Measurements from ENCODE around the gene PAWR. TPM values are rescaled to one million over a fixed set of nuclear protein-coding genes. Genes with fewer than 3 reads are reported as not detected.
A peak's percentile ranks its signal among the peaks of the same experiment; 100 is the strongest.

The PAWR gene
- total RNA-seq, 1 experiment from 2014 or later: 176 TPM

DNA sequence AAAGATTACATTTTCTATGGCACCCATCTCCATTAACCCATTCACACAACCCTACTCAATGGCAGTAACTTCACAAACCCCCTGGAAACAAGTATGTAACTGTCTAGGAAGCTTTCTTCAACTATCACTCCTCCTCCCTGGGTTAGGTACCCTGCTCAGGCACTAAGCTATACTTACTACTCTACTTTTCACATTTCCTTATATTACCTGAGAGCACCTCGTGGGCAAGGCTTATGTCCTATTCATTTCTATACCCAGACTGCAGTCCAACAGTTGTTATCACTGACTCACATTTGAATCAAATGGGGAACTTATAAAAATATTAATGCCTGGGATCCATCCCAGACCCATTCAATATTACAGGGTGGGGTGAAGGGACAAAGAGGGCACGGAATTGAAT lies 4.6 kb downstream of the PAWR start:
- no peaks in the 10 kb centered on the region for H3K27me3 ChIP-seq (ENCODE audit: insufficient read depth, low read length)
- Mint-ChIP-seq H3K4me1 (peaks cover 51 to 55% of the 10 kb centered on the region in 2 experiments), H3K36me3 (ENCODE audit: insufficient read depth in 1 of 3, low read depth in 3 of 3) (peaks cover 19 to 24% (median 22%) of the 10 kb centered on the region in 3 experiments), H3K27ac (peak overlapping the region in 1 of 3 experiments; percentile 30; a peak in 1 of 7 replicates), H3K27me3 (ENCODE audit: low read depth) (no peaks in the 10 kb centered on the region), H3K4me3 (peak overlapping the region; percentile 83 to 97), H3K9me3 (no peaks in the 10 kb centered on the region; a peak in 1 of 5 replicates)
- H3K79me2 ChIP-seq (ENCODE audit: insufficient read depth, low read length): peaks cover 61% of the 10 kb centered on the region
- H3K23me2 ChIP-seq (ENCODE audit: insufficient read length, low read depth, low read length, poor library complexity, severe bottlenecking): peaks cover 10% of the 10 kb centered on the region
- no peak overlapping the region for H3K56ac ChIP-seq (ENCODE audit: insufficient read length, low read depth, low read length)
- no peak for DNase-seq
- no peak overlapping the region for H2AFZ ChIP-seq (ENCODE audit: low read length)
- H4K91ac ChIP-seq (ENCODE audit: insufficient read length, low read depth, low read length): no peak overlapping the region
- H3K14ac ChIP-seq (ENCODE audit: insufficient read depth, low read length): no peak overlapping the region
- no CpG with 5 or more reads among the region's 2 CpGs for WGBS (ENCODE audit: extremely low coverage, insufficient read length, low lambda C conversion rate)
- no peaks in the 10 kb centered on the region for H3K9me3 ChIP-seq (ENCODE audit: control insufficient read depth, low read depth, low read length)
- no peak overlapping the region for H3K4ac ChIP-seq (ENCODE audit: low read depth, low read length)
- no peaks in the 10 kb centered on the region for H4K20me1 ChIP-seq (ENCODE audit: control insufficient read depth, insufficient read depth, insufficient read length)
- H2BK120ac ChIP-seq (ENCODE audit: low read depth, low read length, poor library complexity, severe bottlenecking): no peak overlapping the region
- TF ChIP-seq, protein P1, sequence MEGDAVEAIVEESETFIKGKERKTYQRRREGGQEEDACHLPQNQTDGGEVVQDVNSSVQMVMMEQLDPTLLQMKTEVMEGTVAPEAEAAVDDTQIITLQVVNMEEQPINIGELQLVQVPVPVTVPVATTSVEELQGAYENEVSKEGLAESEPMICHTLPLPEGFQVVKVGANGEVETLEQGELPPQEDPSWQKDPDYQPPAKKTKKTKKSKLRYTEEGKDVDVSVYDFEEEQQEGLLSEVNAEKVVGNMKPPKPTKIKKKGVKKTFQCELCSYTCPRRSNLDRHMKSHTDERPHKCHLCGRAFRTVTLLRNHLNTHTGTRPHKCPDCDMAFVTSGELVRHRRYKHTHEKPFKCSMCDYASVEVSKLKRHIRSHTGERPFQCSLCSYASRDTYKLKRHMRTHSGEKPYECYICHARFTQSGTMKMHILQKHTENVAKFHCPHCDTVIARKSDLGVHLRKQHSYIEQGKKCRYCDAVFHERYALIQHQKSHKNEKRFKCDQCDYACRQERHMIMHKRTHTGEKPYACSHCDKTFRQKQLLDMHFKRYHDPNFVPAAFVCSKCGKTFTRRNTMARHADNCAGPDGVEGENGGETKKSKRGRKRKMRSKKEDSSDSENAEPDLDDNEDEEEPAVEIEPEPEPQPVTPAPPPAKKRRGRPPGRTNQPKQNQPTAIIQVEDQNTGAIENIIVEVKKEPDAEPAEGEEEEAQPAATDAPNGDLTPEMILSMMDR (conservative IDR thresholded peaks at IDR 0.05): no peak
- no peak overlapping the region for H2BK20ac ChIP-seq (ENCODE audit: low read depth, low read length, poor library complexity, severe bottlenecking)
- H3T11ph ChIP-seq (ENCODE audit: low read length): no peak overlapping the region
- H3K4me1 ChIP-seq (ENCODE audit: insufficient read depth, low read length): peaks cover 2% of the 10 kb centered on the region; the same call in 1 of the 2 replicates
- no peak overlapping the region for H3K27ac ChIP-seq (ENCODE audit: insufficient read length, low read depth, low read length)
- no peak overlapping the region for H2BK15ac ChIP-seq (ENCODE audit: low read depth, low read length)
- H4K8ac ChIP-seq (replicated peaks; ENCODE audit: insufficient read length, low read depth, low read length): no peak overlapping the region
- H3K79me1 ChIP-seq (ENCODE audit: insufficient read depth, low read depth, low read length, poor library complexity, severe bottlenecking): no peaks in the 10 kb centered on the region
- no peak overlapping the region for H3K9ac ChIP-seq (ENCODE audit: extremely low read depth, insufficient read length, low read length)
- H3K4me2 ChIP-seq (ENCODE audit: insufficient read depth, insufficient read length, low read length): peak overlapping the region; percentile 94
- no peak overlapping the region for H3K23ac ChIP-seq (ENCODE audit: insufficient read length, low read depth, low read length)
- no peak overlapping the region for H2BK12ac ChIP-seq (ENCODE audit: insufficient read length, low read depth, low read length)
- no peak overlapping the region for H2AK5ac ChIP-seq (ENCODE audit: insufficient read length, low read length)
- H4K5ac ChIP-seq (ENCODE audit: insufficient read length, low read depth, low read length): no peak overlapping the region
- H3K18ac ChIP-seq (ENCODE audit: insufficient read length, low read depth, low read length): no peak overlapping the region
- no peak overlapping the region for H2BK5ac ChIP-seq (ENCODE audit: insufficient read length, low read length)
